NCI-H748 (cell line): ENCODE results near the gene CPLX1.
A peak's percentile ranks its signal among the peaks of the same experiment; 100 is the strongest.

Source experiments
- DNase-seq: peaks from one replicate; lab custom pipeline; 2025; ENCODE audit not compliant: unreplicated experiment; lab: John Stamatoyannopoulos, UW

The CPLX1 gene

GRCh38 chr4:825971-826330 lies at the start of gene CPLX1:
CPLX1 (minus strand) TSS chr4:826129; CDS start chr4:824522, 1,607 bp downstream.
- peak; percentile 50 for DNase-seq

DNA sequence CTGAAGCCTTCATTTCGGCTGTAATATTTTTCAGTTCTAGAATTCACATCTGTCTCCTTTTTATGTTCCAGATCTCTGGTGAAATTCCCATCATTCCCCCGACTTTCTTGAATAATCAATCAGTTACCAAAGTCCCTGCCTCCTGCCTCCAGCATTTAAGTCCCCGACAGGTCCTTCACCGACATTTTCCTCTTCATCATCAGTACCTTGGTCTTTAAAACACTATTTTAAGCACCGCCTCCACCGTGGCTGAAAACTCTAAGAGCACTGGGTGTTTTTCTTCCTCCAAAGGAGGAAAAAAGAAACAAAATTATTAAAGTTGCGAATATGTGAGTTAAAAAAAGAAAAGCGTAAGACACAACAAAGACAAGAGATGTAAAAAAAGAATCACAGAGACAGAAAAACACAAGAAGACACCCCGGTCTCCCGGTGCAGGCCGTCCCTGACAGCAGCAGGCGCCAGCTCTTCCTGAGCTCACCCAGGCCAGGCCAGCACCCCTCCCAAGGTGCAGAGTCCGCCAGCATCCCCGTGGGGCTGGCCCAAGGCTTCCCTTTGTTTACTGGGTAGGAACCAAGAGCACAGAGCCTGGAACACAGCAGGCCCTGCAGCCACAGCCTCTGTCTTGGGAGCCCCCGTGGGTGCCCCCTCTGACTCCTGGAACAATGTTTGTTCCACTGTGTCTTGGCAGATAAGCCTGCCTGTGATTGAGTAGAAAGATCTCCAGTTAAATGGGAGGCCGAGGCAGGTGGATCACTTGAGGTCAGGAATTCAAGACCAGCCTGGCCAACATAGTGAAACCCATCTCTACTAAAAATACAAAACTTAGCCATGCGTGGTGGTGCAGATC lies 49.3 kb upstream of the CPLX1 start:
- DNase-seq: no peak

DNA sequence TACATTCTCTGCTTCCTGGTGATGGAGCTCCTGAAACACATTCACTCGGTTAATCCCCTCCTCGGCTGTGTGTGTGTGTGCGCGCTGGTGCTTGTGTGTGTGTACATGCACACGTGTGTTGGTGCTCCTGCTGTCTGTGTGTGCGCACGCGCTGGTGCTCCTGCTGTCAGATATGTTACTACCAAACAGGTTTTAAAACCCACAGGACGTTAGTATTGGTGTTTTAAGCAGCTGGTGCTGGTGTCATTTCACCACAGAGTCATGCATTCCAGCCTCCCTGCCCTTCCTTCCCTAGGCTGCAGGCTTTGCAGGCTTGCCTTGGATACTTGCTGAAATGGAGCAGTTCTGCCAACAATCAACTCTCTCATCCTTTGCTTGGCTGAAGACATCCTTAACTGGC lies 48.1 kb upstream of the CPLX1 start:
- no peak for DNase-seq

- no peak for DNase-seq
Observed at GRCh38 chr4:872241-872981, 46.5 kb upstream of the CPLX1 start.

DNA sequence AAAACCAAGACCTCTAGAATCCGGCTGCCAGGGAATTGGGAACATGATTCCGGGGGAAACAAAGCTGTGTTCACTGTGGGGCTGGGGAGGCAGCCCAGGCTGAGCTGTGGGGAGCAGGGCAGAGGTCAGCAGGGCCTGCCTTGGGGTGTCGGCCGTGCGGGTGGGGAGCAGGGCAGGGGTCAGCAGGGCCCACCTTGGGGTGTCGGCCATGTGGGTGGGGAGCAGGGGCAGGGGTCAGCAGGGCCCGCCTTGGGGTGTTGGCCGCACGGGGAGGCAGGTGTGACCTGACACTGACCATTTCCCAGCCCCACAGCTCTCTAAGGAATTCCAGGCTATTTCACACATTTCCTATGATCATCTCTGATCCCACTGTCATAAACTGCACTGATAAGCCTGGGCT lies 45.6 kb upstream of the CPLX1 start:
- no peak for DNase-seq

- no peak for DNase-seq
Observed at GRCh38 chr4:870951-871350, 45.0 kb upstream of the CPLX1 start.

- no peak for DNase-seq
Observed at GRCh38 chr4:869776-870175, 43.8 kb upstream of the CPLX1 start.

- no peak for DNase-seq
Observed at GRCh38 chr4:868421-868820, 42.5 kb upstream of the CPLX1 start.

GRCh38 chr4:867526-868250 lies 41.8 kb upstream of the CPLX1 start:
- DNase-seq: no peak

- DNase-seq: no peak
Observed at GRCh38 chr4:866761-867390, 40.9 kb upstream of the CPLX1 start.

DNA sequence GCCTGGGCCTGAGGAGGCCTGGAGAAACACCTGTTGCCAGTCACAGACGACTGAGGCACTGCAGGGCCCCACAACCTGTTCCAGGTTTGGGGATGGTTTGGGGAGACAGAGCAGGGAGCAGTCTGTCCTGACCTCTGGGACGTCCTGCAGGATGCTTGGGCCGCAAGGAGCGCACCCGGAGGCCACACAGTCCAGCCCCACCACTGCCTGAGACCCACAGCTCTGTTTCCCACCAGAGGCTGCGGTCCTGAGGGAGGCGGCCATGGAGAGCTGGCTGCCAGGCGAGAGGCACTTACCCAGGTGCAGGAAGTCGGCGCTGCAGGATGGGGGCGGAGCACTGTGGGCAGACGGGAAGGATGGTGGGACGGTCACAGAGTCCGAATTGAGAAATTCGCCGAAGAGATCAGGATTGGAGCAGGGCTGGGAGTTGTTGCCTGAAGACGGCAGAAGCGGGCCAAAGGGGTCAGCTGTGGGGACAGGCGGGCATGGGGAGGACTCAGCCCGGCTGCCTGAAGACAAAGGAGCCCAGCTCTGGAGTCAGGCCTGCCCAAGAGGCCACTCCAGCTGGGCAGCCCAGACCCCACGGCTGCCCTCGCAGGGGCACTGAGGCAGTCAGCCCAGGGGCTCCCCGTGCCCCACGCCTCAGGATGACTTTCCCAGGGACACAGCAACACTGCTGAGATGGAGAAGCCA lies 40.3 kb upstream of the CPLX1 start:
- DNase-seq: no peak

DNA sequence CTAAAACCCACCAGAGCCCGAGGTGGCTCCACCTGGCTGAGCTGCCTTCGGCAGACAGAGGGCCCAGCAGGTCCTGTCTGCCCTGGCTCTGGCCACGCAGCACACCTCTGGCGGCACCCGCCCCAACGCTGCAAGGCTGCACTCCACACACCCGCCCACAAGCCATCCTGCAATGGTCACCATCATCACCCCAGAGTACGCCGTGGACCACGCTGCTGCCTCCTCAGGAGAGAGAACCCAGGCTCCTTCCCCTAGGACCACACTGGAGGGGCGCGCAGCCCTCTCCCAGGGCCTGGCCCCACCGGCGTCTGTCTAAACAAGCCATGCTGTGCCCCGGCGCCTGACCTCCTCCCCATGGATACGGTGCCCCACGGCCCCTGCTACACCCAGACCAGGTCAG lies 39.6 kb upstream of the CPLX1 start:
- DNase-seq: no peak

DNA sequence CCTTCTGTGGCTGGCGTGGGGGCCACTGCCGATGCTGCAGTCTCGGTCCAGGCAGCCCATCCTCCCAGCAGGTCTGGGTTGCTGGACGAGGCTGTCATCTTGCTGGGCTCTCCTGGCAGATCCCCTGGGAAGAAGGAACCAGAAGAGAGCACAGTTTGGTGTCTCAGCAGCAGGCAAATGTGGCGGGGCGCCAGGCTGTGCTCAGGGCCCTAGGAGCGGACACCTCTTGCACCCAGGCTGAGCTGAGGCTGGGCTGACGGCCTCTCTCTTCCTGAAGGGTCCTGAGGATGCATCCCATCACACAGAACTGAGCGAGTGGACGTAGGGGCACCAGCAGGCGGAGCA lies 39.2 kb upstream of the CPLX1 start:
- DNase-seq: no peak

- no peak for DNase-seq
Observed at GRCh38 chr4:864456-865120, 38.7 kb upstream of the CPLX1 start.

- DNase-seq: no peak
Observed at GRCh38 chr4:860561-860960, 34.6 kb upstream of the CPLX1 start.

- no peak for DNase-seq
Observed at GRCh38 chr4:859496-859895, 33.6 kb upstream of the CPLX1 start.

GRCh38 chr4:858831-859451 lies 33.0 kb upstream of the CPLX1 start:
- DNase-seq: no peak

DNA sequence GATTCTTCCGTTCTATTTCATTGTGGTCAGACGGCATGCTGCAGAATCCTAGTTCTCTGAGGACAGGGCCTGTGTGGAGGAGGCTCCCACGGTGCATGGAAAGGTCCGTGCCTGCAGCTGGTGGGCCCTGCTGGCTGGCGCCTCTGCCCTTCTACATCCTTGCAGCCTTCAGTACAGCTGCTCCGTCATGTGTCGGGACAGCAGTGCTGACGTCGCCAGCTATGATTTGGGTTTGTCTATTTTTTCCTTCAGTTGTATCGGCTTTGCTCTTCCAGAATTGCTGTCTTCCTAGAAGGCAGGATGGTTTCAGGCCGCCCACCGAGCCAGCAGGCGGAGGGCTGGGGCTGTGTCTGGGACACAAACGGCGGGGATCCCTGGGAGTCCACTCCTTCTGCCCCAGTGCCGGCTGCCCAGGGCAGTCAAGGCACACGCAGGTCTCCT lies 32.1 kb upstream of the CPLX1 start:
- no peak for DNase-seq

DNA sequence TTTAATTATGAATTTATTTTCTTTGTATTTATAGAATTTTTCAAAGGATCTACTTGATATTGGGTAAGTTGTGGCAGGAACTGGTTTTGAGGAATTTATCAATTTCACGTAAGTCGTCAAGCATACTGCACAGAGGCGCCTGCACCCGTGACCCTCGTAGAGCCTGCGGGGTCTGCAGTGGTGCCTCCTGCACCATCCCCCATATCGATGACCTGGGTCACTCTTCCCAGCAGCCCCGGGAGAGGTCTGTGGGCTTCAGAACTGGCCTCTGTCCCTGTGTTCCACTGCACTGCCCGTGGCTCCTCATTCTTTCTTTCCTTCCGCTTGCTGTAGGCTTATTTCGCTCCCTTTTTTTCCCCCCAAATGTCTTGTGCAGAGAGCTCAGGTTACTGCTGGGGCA lies 31.5 kb upstream of the CPLX1 start:
- no peak for DNase-seq
